GM13977 (cell line): ENCODE measurements around the gene RETREG3.
A peak's percentile ranks its signal among the peaks of the same experiment; 100 is the strongest.
"Not testable (repeated sequence)": the region's sequence is repeated elsewhere in the genome, so short reads cannot be mapped to it uniquely, and the experiment has no call there.

Experiments
- DNase-seq: peaks from one replicate; pipeline ENCODE4 v3.0.0; 2012; ENCODE audit warnings: low spot score
- in situ Hi-C: fragments of 300-500 bp; cut with MboI; formaldehyde crosslinking; loops from one replicate; pipeline ENCODE4 v1.12.0; 2022; ENCODE audit warnings: low sequenced_read_pairs, low pct_unique_long_range_greater_than_20kb, mixed read lengths, inconsistent platforms; ENCODE audit not compliant: unreplicated experiment
- TF ChIP-seq, protein P1 (sequence below): IDR thresholded peaks from 2 replicates; pipeline ENCODE4 v1.5.1; 2012; ENCODE audit warnings: mild to moderate bottlenecking, control low read depth; ENCODE audit not compliant: insufficient read depth; ENCODE audit errors: extremely low read depth, missing control alignments

The RETREG3 gene

DNA sequence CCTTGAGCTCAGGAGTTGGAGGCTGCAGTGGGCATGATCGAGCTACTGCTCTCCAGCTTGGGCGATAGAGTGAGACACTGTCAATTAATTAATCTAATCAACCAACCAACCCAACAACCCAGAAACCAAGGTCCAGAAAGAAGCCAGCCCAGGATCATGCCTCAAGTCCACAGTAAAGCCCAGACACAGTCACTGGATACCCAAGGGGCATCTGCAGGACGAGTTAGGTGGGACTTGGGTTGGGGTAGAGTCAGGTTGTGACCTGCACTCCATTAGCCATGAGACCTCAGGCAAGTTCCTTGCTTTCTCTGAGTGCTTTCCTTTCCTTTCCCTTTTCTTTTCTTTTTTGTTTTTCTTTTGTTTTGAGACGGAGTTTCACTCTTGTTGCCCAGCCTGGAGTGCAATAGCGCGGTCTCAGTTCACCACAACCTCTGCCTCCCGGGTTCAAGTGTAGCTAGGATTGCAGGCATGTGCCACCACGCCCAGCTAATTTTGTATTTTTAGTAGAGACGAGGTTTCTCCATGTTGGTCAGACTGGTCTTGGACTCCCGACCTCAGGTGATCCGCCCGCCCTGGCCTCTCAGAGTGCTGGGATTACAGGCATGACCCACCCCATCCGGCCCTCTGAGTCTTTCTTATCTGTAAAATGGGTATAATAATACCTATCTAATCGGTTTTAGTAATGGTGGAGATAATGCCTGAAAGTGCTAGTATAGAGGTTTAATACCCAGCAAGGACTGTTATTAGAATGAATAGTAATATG, 60.0 kb downstream of the RETREG3 start:
- TF ChIP-seq, protein P1, sequence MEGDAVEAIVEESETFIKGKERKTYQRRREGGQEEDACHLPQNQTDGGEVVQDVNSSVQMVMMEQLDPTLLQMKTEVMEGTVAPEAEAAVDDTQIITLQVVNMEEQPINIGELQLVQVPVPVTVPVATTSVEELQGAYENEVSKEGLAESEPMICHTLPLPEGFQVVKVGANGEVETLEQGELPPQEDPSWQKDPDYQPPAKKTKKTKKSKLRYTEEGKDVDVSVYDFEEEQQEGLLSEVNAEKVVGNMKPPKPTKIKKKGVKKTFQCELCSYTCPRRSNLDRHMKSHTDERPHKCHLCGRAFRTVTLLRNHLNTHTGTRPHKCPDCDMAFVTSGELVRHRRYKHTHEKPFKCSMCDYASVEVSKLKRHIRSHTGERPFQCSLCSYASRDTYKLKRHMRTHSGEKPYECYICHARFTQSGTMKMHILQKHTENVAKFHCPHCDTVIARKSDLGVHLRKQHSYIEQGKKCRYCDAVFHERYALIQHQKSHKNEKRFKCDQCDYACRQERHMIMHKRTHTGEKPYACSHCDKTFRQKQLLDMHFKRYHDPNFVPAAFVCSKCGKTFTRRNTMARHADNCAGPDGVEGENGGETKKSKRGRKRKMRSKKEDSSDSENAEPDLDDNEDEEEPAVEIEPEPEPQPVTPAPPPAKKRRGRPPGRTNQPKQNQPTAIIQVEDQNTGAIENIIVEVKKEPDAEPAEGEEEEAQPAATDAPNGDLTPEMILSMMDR, result no peak
- in situ Hi-C loops, result no loop called here
- no peak for DNase-seq

- DNase-seq, result peak; percentile 94
- TF ChIP-seq, protein P1, result peak; percentile 67
- in situ Hi-C loops, result no loop called here
Measured at GRCh38 chr17:42548070-42548837, 60.9 kb downstream of the RETREG3 start.

- TF ChIP-seq, protein P1, result no peak
- no peak for DNase-seq
- in situ Hi-C loops, result no loop called here
Measured at GRCh38 chr17:42547698-42548069, 61.5 kb downstream of the RETREG3 start.

DNA sequence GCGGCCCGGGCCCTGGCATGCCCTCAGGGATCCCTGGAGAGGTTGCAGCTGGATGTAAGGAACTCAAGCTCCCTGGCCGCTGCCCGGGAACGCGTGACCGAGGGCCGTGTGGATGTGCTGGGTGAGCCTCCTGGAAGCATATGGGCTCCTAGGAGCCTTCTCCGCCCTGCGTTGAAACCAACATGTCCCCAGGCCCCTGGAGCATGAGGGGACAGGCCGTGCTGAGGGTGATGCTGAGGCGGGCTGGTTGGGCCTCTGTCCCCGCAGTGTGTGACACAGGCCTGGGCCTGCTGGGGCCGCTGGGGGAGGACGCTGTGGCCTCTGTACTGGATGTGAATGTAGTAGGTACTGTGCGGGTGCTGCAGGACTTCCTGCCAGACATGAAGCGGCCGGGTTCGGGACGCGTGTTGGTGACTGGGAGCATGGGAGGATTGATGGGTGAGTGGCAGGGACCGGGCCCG, 62.1 kb downstream of the RETREG3 start:
- in situ Hi-C loops, result no loop called here
- DNase-seq, result no peak

GRCh38 chr17:42545755-42546505, 63.2 kb downstream of the RETREG3 start:
- in situ Hi-C loops, DNase-seq: not testable (repeated sequence)

More for the DNA sequence above, 62.1 kb downstream of the RETREG3 start:
- TF ChIP-seq, protein P1, result no peak

GRCh38 chr17:42544874-42545283, 64.3 kb downstream of the RETREG3 start:
- TF ChIP-seq, protein P1, result no peak
- no peak for DNase-seq
- in situ Hi-C loops, result no loop called here
